Osteoblast (primary cell): Measurements from ENCODE around the gene SLC43A2. TPM values are rescaled to one million over a fixed set of nuclear protein-coding genes. Genes with fewer than 3 reads are reported as not detected.

Experiments
- DNase-seq: peaks from one replicate; pipeline ENCODE4 v3.0.0; 2011; ENCODE audit warnings: low spot score, mixed read lengths; ENCODE audit not compliant: insufficient read length; ENCODE audit errors: missing footprints
- H2AFZ ChIP-seq: 2 replicates; pipeline ENCODE4 v1.6.0; 2011; ENCODE audit warnings: mild to moderate bottlenecking, low read length
- H3K27ac ChIP-seq: 2 replicates; pipeline ENCODE4 v1.5.1; 2011; ENCODE audit warnings: mild to moderate bottlenecking, low read depth, low read length, moderate library complexity
- H3K27me3 ChIP-seq: 2 replicates; pipeline ENCODE4 v1.6.0; 2012; ENCODE audit warnings: mild to moderate bottlenecking, control low read depth, inconsistent platforms, low read length, moderate library complexity; ENCODE audit not compliant: insufficient read depth
- H3K36me3 ChIP-seq: 2 replicates; pipeline ENCODE4 v1.5.1; 2011; ENCODE audit warnings: mild to moderate bottlenecking, low read length, control low read depth, moderate library complexity; ENCODE audit not compliant: insufficient read depth
- H3K4me1 ChIP-seq: 2 replicates; pipeline ENCODE4 v1.5.1; 2011; ENCODE audit warnings: mild to moderate bottlenecking, low read length, control low read depth, moderate library complexity; ENCODE audit not compliant: insufficient read depth
- H3K4me2 ChIP-seq: 2 replicates; pipeline ENCODE4 v1.6.0; 2011; ENCODE audit warnings: mild to moderate bottlenecking, low read length; ENCODE audit not compliant: insufficient read depth
- H3K4me3 ChIP-seq: fragments of 200-600 bp; sonication (generic); 3 replicates; pipeline ENCODE4 v1.5.1; 2012; ENCODE audit warnings: mild to moderate bottlenecking, low read length, inconsistent platforms; ENCODE audit not compliant: insufficient read depth
- H3K79me2 ChIP-seq: 2 replicates; pipeline ENCODE4 v1.6.0; 2012; ENCODE audit warnings: mild to moderate bottlenecking, low read length, control low read depth, inconsistent platforms; ENCODE audit not compliant: insufficient read depth
- H3K9me3 ChIP-seq: 2 replicates; pipeline ENCODE4 v1.5.1; 2011; ENCODE audit warnings: low read depth, low read length, control low read depth
- H4K20me1 ChIP-seq: 2 replicates; pipeline ENCODE4 v1.6.0; 2012; ENCODE audit warnings: mild to moderate bottlenecking, low read length, control low read depth; ENCODE audit not compliant: insufficient read depth
- total RNA-seq: library from RNA; depleted of rRNA; stranded (reverse); fragments of >200 nt; gene quantifications from 2 replicates; pipeline ENCODE4 v1.2.3, GENCODE V29; 2012
- TF ChIP-seq, protein P1 (sequence below): IDR thresholded peaks from 2 replicates; pipeline ENCODE4 v1.5.1; 2011; ENCODE audit warnings: mild to moderate bottlenecking, low read depth, low read length, moderate library complexity; ENCODE audit errors: extremely low read depth

Gene SLC43A2
- total RNA-seq, 1 donor: 5.4 TPM

DNA sequence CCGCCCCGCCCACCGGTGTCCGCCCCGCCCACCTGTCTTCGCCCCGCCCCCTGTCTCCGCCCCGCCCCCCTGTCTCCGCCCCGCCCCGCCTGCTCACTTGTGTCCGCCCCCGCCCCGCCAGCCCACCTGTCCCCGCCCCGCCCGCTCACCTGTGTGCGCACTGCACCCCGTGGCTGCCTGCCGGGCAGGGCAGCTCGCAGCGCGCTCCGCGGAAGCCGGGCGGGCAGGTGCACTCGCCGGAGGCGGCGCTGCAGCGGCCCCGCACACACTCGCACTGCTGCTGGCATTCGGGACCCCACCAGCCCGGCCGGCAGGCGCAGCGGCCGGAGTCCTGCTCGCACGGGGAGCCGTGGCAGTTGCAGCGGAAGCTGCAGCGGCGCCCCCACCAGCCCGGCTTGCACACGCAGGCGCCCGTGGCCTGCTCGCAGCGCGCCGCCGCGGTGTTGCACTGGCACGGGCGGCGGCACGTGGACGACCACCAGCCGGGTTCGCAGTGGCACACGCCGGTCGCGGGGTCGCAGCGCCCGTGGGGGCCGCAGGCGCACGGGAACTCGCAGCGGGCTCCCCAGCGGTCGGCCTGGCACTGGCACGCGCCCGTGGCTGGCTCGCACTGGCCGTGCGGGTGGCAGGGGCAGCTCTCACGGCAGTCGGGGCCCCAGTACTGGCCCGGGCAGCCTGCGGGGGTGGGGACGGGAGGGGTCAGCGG lies 14.8 kb upstream of the SLC43A2 start:
- Histone ChIP-seq H3K4me1 (peaks cover 11% of the 10 kb centered on the region), H3K79me2 (no peaks in the 10 kb centered on the region), H3K27ac (peak overlapping the region; percentile 58), H3K4me3 (peak overlapping the region; percentile 68), H2AFZ (peak overlapping the region; percentile 78), H4K20me1 (no peaks in the 10 kb centered on the region), H3K36me3 (no peaks in the 10 kb centered on the region), H3K4me2 (peak overlapping the region; percentile 81), H3K27me3 (no peaks in the 10 kb centered on the region), H3K9me3 (no peaks in the 10 kb centered on the region)
- peak; percentile 95 for DNase-seq
- TF ChIP-seq, protein P1, sequence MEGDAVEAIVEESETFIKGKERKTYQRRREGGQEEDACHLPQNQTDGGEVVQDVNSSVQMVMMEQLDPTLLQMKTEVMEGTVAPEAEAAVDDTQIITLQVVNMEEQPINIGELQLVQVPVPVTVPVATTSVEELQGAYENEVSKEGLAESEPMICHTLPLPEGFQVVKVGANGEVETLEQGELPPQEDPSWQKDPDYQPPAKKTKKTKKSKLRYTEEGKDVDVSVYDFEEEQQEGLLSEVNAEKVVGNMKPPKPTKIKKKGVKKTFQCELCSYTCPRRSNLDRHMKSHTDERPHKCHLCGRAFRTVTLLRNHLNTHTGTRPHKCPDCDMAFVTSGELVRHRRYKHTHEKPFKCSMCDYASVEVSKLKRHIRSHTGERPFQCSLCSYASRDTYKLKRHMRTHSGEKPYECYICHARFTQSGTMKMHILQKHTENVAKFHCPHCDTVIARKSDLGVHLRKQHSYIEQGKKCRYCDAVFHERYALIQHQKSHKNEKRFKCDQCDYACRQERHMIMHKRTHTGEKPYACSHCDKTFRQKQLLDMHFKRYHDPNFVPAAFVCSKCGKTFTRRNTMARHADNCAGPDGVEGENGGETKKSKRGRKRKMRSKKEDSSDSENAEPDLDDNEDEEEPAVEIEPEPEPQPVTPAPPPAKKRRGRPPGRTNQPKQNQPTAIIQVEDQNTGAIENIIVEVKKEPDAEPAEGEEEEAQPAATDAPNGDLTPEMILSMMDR: no peak

DNA sequence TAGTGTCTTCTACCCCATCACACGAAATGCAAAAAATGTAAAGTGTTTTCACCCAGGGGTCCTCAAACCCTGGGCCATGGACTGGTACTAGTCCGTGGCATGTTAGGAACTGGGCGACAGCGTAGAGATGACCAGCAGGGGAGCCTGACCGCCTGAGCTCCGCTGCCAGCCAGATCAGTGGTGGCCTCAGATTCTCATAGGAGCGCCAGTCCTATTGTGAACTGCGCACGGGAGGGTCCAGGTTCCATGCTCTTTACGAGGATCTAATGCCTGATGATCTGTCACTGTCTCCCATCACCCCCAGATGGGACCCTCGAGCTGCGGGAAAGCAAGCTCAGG lies 12.4 kb upstream of the SLC43A2 start:
- Histone ChIP-seq H3K27ac (no peak overlapping the region), H3K79me2 (no peaks in the 10 kb centered on the region), H3K4me2 (no peak overlapping the region), H3K4me1 (peaks cover 8% of the 10 kb centered on the region), H2AFZ (no peak overlapping the region), H3K36me3 (no peaks in the 10 kb centered on the region), H4K20me1 (no peaks in the 10 kb centered on the region), H3K27me3 (no peaks in the 10 kb centered on the region), H3K4me3 (no peak overlapping the region), H3K9me3 (no peaks in the 10 kb centered on the region)
- TF ChIP-seq, protein P1: no peak
- DNase-seq: peak; percentile 53

DNA sequence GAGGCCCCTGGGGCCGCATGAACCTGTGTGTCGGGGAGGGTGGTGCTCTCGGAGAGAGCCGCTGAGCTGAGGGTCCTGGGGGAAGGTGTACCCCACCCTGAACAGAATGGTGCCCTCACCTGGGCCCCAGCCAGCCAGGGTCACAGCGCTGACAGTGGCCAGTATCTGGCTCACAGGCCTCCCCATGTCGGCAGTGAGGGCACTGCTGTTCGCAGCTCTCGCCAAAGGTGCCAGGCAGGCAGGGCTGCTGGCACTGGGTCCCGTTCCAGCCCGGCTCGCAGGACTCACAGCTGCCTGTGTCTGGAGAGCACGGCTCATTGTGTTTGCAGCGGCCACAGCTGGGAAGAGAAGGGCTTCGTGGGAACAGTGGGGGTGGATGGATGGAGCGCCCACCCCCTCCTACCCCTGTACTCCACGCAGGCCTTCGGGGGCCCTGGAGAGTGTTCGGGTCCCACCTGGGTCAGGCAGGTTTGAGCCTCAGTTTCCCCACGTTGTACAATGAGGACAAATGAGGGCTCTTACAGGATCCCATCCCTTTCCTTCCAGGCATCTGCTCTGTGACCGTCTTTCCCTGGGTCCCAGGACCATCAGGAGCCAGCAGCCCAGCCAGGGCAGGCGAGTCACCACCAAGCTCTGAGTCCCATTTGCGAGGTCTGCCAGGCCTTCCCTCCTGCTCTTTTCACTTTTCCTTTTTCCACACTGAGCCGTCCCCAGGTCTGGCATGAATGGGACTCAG lies 11.9 kb upstream of the SLC43A2 start:
- Histone ChIP-seq H3K4me1 (peaks cover 8% of the 10 kb centered on the region), H3K4me2 (no peak overlapping the region), H3K27ac (no peak overlapping the region), H3K79me2 (no peaks in the 10 kb centered on the region), H3K9me3 (no peaks in the 10 kb centered on the region), H2AFZ (no peak overlapping the region), H4K20me1 (no peaks in the 10 kb centered on the region), H3K36me3 (no peaks in the 10 kb centered on the region), H3K4me3 (no peak overlapping the region), H3K27me3 (no peaks in the 10 kb centered on the region)
- peak; percentile 71 for DNase-seq
- TF ChIP-seq, protein P1: no peak

DNA sequence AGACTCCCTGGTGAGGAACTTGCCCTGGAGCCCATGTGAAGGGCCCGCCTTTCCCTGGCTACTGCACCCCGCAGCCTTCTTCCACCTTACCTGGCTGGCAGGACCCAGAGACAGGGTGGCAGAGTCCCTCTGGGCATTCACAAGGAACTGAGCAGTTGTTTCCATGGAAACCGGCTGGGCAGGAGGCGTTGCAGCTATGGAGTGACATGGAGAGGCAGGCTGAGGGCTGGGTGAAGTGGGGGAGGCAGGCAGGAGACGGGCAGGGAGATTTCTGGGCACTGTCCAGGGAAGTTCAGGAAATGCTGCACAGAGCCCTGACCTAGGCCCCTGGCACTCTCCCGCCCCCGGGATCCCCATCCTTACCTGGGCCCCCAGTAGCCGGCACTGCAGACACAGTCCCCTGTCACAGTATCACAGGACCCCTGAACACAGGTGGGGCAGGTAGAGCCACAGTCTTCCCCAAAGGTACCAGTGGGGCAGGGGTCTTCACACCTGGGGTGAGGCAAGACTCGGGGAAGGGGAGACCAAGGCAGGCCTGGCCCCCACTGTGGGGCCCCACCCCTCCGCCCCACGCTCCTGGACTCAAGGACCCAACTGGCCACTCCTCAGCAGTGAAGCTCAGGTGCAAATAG lies 11.0 kb upstream of the SLC43A2 start:
- H3K79me2 ChIP-seq: no peaks in the 10 kb centered on the region
- no peaks in the 10 kb centered on the region for H3K9me3 ChIP-seq
- H3K27me3 ChIP-seq: no peaks in the 10 kb centered on the region
- peak; percentile 69 for DNase-seq
- H4K20me1 ChIP-seq: no peaks in the 10 kb centered on the region
- H3K27ac ChIP-seq: no peak overlapping the region
- no peak overlapping the region for H2AFZ ChIP-seq
- H3K4me3 ChIP-seq: no peak overlapping the region
- no peak overlapping the region for H3K4me2 ChIP-seq
- peaks cover 8% of the 10 kb centered on the region for H3K4me1 ChIP-seq
- no peaks in the 10 kb centered on the region for H3K36me3 ChIP-seq
- TF ChIP-seq, protein P1: no peak
